ENCODE results near the gene FBXL5.

DNA sequence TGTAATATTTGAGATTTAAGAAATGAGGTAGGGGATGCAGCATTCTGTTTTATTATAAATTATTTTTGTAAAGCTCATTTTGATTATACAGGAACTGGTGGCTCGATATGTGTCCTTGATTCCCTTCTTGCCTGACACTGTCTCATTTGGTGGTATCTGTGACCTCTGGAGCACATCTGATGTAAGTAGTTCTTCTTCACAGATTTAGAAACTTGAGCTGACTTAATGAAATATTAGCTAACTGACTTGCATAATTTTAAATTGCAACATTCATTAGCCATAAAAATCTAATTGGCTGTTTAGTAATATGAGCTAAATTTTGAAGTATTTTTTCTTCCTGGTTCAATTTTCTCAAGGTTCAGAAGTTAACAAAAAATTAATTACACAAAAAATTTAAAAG, 69.1 kb downstream of the FBXL5 start:
- no peak for TF ChIP-seq CTCF (IDR thresholded peaks at IDR 0.05)
- TF ChIP-seq POLR2A (IDR thresholded peaks at IDR 0.05) = no peak

Measured in Peyer's patch (tissue), 4 donors.